HEK293T (cell line): ENCODE data around the gene NDUFS7.

Source experiments
- CTCF ChIA-PET: fragments of 350-600 bp; formaldehyde crosslinking; extraction: SDS; loops from one replicate; lab custom pipeline; 2021; ENCODE audit warnings: antibody characterized with exemption, inconsistent platforms; lab: Yijun Ruan, JAX
- POLR2A ChIA-PET: fragments of 350-600 bp; formaldehyde crosslinking; extraction: SDS; loops from one replicate; lab custom pipeline; 2020; ENCODE audit warnings: antibody characterized with exemption, inconsistent platforms; lab: Yijun Ruan, JAX
- DNase-seq: peaks from one replicate; pipeline ENCODE4 v3.0.0; 2012; ENCODE audit warnings: mixed read lengths; ENCODE audit errors: extremely low spot score
- ARNT ChIP-seq: fragments of 450-650 bp; IDR thresholded peaks from 2 replicates; pipeline ENCODE4 v1.6.1; 2017; ENCODE audit warnings: mild to moderate bottlenecking
- BHLHE40 ChIP-seq: fragments of 450-650 bp; IDR thresholded peaks from 2 replicates; pipeline ENCODE4 v1.6.1; 2016; ENCODE audit warnings: mild to moderate bottlenecking, moderate library complexity, borderline replicate concordance
- CTBP1 ChIP-seq: fragments of 450-650 bp; IDR thresholded peaks from 2 replicates; pipeline ENCODE4 v1.6.1; 2016; ENCODE audit warnings: borderline replicate concordance
- ELF4 ChIP-seq: fragments of 450-650 bp; IDR thresholded peaks from 2 replicates; pipeline ENCODE4 v1.6.1; 2017; ENCODE audit warnings: antibody characterized with exemption
- FOXA1 ChIP-seq: fragments of 450-650 bp; IDR thresholded peaks from 2 replicates; pipeline ENCODE4 v1.6.1; 2016; ENCODE audit warnings: mild to moderate bottlenecking
- FOXK2 ChIP-seq: fragments of 450-650 bp; IDR thresholded peaks from 2 replicates; pipeline ENCODE4 v1.6.1; 2016; ENCODE audit warnings: mild to moderate bottlenecking
- FOXM1 ChIP-seq: fragments of 450-650 bp; IDR thresholded peaks from 2 replicates; pipeline ENCODE4 v1.6.1; 2017; ENCODE audit warnings: mild to moderate bottlenecking, borderline replicate concordance
- HDGF ChIP-seq: fragments of 450-650 bp; IDR thresholded peaks from 2 replicates; pipeline ENCODE4 v1.6.1; 2017; ENCODE audit warnings: antibody characterized with exemption, borderline replicate concordance
- L3MBTL2 ChIP-seq: fragments of 450-650 bp; conservative IDR thresholded peaks from 2 replicates; pipeline ENCODE4 v1.6.1; 2016; ENCODE audit warnings: mild to moderate bottlenecking
- LEF1 ChIP-seq: fragments of 450-650 bp; IDR thresholded peaks from 2 replicates; pipeline ENCODE4 v1.6.1; 2017; ENCODE audit warnings: mild to moderate bottlenecking, borderline replicate concordance
- NFRKB ChIP-seq: fragments of 450-650 bp; IDR thresholded peaks from 2 replicates; pipeline ENCODE4 v1.6.1; 2016; ENCODE audit warnings: mild to moderate bottlenecking, moderate library complexity
- SP1 ChIP-seq: fragments of 450-650 bp; IDR thresholded peaks from 2 replicates; pipeline ENCODE4 v1.6.1; 2017
- SUZ12 ChIP-seq: fragments of 450-650 bp; IDR thresholded peaks from 2 replicates; pipeline ENCODE4 v1.6.1; 2016; ENCODE audit warnings: mild to moderate bottlenecking
- TARDBP ChIP-seq: fragments of 450-650 bp; IDR thresholded peaks from 2 replicates; pipeline ENCODE4 v1.6.1; 2016
- ZNF384 ChIP-seq: fragments of 450-650 bp; IDR thresholded peaks from 2 replicates; pipeline ENCODE4 v1.6.1; 2016
- TF ChIP-seq, protein P1 (sequence below): fragments of 450-650 bp; IDR thresholded peaks from 2 replicates; pipeline ENCODE4 v1.6.1; 2016

The NDUFS7 gene

DNA sequence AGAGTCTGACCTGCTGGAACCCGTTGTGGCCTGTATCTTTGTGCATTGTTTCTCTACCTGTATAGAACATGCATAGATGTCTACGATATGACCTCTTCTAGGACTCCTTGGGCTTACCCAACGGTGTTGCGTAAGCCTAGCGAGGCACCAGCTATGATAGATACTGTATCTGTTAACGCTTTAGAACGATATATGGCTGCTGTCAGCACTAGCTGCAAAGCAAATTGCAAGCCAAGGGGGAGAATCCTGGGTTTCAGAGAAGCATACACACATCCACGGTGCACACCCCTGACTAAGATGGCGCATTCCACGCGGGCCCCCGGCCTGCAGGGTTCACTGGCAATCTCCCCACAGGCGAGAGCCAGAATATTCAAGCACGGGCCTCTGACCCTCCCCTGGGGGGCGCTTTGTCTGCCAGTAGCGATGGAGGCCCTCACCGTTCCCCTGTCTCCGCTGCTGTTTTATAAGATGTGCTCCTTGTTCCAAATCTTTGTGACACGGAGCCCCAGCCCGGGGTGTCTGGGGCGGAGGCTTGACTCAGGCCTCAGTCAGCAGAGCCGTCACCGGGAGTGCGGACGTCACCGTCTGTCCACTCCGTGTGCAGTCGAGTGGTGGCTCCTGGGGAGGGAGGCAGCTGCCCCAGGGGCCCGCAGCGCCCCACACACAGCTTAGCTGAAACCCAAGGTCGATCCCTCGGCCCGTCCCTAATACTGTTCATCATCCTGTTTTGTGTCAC is 41.6 kb downstream of the NDUFS7 start:
- no peak for DNase-seq
- ChIA-PET POLR2A (no interaction called here), CTCF (no interaction called here)
- TF ChIP-seq NFRKB (no peak), ZNF384 (no peak), LEF1 (no peak), FOXM1 (no peak), BHLHE40 (no peak), FOXK2 (no peak), ELF4 (no peak), L3MBTL2 (no peak), FOXA1 (no peak), TARDBP (no peak), SUZ12 (no peak), SP1 (no peak)
- TF ChIP-seq, protein P1, sequence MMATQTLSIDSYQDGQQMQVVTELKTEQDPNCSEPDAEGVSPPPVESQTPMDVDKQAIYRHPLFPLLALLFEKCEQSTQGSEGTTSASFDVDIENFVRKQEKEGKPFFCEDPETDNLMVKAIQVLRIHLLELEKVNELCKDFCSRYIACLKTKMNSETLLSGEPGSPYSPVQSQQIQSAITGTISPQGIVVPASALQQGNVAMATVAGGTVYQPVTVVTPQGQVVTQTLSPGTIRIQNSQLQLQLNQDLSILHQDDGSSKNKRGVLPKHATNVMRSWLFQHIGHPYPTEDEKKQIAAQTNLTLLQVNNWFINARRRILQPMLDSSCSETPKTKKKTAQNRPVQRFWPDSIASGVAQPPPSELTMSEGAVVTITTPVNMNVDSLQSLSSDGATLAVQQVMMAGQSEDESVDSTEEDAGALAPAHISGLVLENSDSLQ: no peak

DNA sequence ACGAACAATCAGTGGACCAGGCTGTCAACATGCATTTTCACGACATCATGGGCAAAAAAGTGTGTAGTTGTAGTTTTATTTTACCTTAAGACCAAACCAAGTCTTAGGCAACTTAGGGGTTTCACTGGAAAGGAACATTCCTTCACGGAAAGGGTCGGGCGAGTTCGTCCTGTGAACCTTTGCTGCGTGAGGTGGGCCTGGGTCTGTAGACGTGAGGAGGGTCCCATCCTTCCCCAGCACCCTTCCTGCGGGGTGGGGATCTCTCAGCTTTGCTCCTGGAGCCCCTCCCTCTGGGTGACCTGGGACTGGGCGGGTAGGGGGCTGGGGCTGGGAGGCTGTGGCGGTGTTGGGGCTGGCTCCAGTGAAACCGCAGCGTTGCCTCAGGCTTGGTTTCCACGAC is 42.2 kb downstream of the NDUFS7 start:
- no peak for DNase-seq
- ChIA-PET POLR2A (interaction anchor here (1.0 kb wide), 1 partner anchor 14 kb away, joined by 3 read pairs; no protein-coding TSS in a partner anchor), CTCF (no interaction called here)
- TF ChIP-seq ELF4 (no peak), ARNT (no peak), HDGF (no peak), L3MBTL2 (no peak), SP1 (no peak), FOXM1 (no peak), ZNF384 (no peak), NFRKB (no peak), CTBP1 (no peak), BHLHE40 (no peak), FOXK2 (no peak), FOXA1 (no peak), LEF1 (no peak), TARDBP (no peak), SUZ12 (no peak)
- TF ChIP-seq, protein P1: no peak

DNA sequence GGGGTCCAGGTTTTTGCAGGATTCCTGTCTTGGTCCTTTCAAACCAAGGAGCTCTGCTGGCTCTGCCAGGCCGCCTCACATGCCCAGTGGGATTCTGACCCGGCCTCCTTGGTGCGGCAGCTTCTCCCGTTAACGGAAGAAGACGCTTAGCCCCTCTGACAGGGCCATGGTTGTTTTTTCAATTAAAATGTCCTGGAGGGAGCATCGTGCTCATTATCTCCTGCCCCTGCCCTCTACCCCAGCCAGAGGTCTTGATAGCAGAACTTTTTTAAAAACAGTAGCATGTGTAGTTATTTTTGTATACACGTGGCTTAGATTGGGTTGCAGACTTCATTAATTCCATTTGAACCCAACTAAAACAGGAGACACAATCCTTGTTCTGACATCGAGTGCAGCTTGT is 43.0 kb downstream of the NDUFS7 start:
- ChIA-PET POLR2A (interaction anchor here (1.0 kb wide), 1 partner anchor 13 kb away, joined by 3 read pairs; no protein-coding TSS in a partner anchor), CTCF (interaction anchor here (0.6 kb wide), 1 partner anchor 209 kb away, joined by 3 read pairs; no protein-coding TSS in a partner anchor)
- DNase-seq: no peak
- TF ChIP-seq BHLHE40 (no peak), L3MBTL2 (no peak), FOXA1 (no peak), NFRKB (no peak), CTBP1 (no peak), ELF4 (no peak), FOXK2 (no peak), FOXM1 (no peak), ZNF384 (no peak), SUZ12 (no peak), SP1 (no peak), HDGF (no peak), ARNT (no peak), TARDBP (no peak)
- TF ChIP-seq, protein P1: no peak

DNA sequence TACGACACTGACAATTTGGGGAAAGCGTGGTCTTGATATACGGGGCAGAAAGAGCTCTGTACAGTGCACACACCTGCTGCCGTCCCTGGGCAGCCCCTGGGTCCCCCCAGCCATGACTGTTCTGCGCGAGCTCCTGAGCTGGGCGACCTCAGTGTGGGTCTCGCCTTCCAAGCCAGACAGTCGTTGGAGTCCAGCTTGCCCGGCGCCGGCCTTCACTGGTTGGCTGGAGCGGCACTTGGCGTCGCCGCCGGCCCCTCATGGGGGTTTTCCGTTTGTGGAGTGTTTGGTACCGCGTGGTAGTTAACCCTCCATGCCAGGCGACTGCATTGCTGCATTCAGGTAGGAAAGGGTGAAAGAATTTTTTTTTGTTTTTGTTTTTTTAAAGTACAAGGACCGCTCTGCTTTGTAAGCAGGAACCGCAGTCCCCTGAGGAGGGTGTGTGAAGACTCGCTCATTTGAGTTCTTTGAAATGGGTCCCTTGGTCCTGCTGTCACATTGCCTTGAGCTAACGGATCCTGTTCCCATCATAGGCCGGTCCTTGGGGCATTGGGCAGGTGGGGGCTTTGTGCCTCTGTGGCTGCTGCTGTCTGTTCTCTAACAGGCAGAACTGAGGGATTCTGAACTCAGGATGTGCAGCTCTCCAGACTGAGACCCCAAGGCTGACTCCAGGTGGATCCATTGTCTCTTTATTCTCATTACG is 43.7 kb downstream of the NDUFS7 start:
- POLR2A ChIA-PET: no interaction called here
- DNase-seq: no peak
- CTCF ChIA-PET: interaction anchor here (0.9 kb wide), 1 partner anchor 10 kb away, joined by 3 read pairs; no protein-coding TSS in a partner anchor

More for the DNA sequence above, 43.7 kb downstream of the NDUFS7 start:
- TF ChIP-seq, protein P1: no peak
- TF ChIP-seq L3MBTL2: no peak
- no peak for TF ChIP-seq BHLHE40
- no peak for TF ChIP-seq SP1
- no peak for TF ChIP-seq ZNF384
- TF ChIP-seq FOXM1: no peak
